ENCODE measurements around the gene SENP3. TPM values are rescaled to one million over a fixed set of nuclear protein-coding genes. Genes with fewer than 3 reads are reported as not detected.

SENP3 gene
- total and polyA plus RNA-seq, 2 experiments from 2014 or later: 35.4 to 61.1 TPM

GRCh38 chr17:7555320-7555948 is 6.3 kb upstream of the SENP3 start:
- TF ChIP-seq CTCF (IDR thresholded peaks at IDR 0.05; ENCODE audit: poor library complexity): no peak
- no peak for TF ChIP-seq EZH2phosphoT487 (IDR thresholded peaks at IDR 0.05; ENCODE audit: low read depth, severe bottlenecking, unreplicated experiment)
- no peak for TF ChIP-seq EZH2 (IDR thresholded peaks at IDR 0.05; ENCODE audit: borderline replicate concordance)
- Histone ChIP-seq H3K79me2 (no peaks in the 10 kb centered on the region), H3K4me2 (no peak overlapping the region), H3K4me1 (ENCODE audit: insufficient read depth) (peaks cover 35% of the 10 kb centered on the region), H3K4me3 (no peak overlapping the region), H2AFZ (no peak overlapping the region), H3K36me3 (replicated peaks; ENCODE audit: insufficient read depth, low read depth) (no peaks in the 10 kb centered on the region), H3K27me3 (no peaks in the 10 kb centered on the region), H4K20me1 (ENCODE audit: insufficient read depth, poor library complexity, severe bottlenecking) (no peaks in the 10 kb centered on the region), H3K9me2 (replicated peaks; ENCODE audit: insufficient read depth) (no peaks in the 10 kb centered on the region), H3K9me3 (ENCODE audit: low read depth) (no peaks in the 10 kb centered on the region), H3K27ac (no peak overlapping the region)
- WGBS (ENCODE audit: low lambda C conversion rate, missing lambda C conversion rate): 74% methylated on average over 10 of the region's 10 CpGs
- no peak for DNase-seq (ENCODE audit: low spot score)

GRCh38 chr17:7556627-7557026 is 5.1 kb upstream of the SENP3 start:
- Histone ChIP-seq H3K4me3 (no peak overlapping the region), H3K4me1 (ENCODE audit: insufficient read depth) (peaks cover 31% of the 10 kb centered on the region), H3K36me3 (replicated peaks; ENCODE audit: insufficient read depth, low read depth) (no peaks in the 10 kb centered on the region), H3K9me3 (ENCODE audit: low read depth) (no peaks in the 10 kb centered on the region), H3K79me2 (no peaks in the 10 kb centered on the region), H3K4me2 (no peak overlapping the region), H3K9me2 (replicated peaks; ENCODE audit: insufficient read depth) (no peaks in the 10 kb centered on the region), H4K20me1 (ENCODE audit: insufficient read depth, poor library complexity, severe bottlenecking) (no peaks in the 10 kb centered on the region), H3K27me3 (no peaks in the 10 kb centered on the region), H3K27ac (no peak overlapping the region), H2AFZ (no peak overlapping the region)
- 86% methylated on average over 11 of the region's 12 CpGs for WGBS (ENCODE audit: low lambda C conversion rate, missing lambda C conversion rate)
- no peak for TF ChIP-seq CTCF (IDR thresholded peaks at IDR 0.05; ENCODE audit: poor library complexity)
- no peak for TF ChIP-seq EZH2 (IDR thresholded peaks at IDR 0.05; ENCODE audit: borderline replicate concordance)
- no peak for TF ChIP-seq EZH2phosphoT487 (IDR thresholded peaks at IDR 0.05; ENCODE audit: low read depth, severe bottlenecking, unreplicated experiment)
- DNase-seq (ENCODE audit: low spot score): no peak

GRCh38 chr17:7557147-7557764 is 4.5 kb upstream of the SENP3 start:
- Histone ChIP-seq H3K4me2 (peak overlapping the region; percentile 73), H3K36me3 (replicated peaks; ENCODE audit: insufficient read depth, low read depth) (no peaks in the 10 kb centered on the region), H4K20me1 (ENCODE audit: insufficient read depth, poor library complexity, severe bottlenecking) (no peaks in the 10 kb centered on the region), H2AFZ (peak overlapping the region; percentile 76), H3K4me1 (ENCODE audit: insufficient read depth) (peaks cover 31% of the 10 kb centered on the region), H3K9me2 (replicated peaks; ENCODE audit: insufficient read depth) (no peaks in the 10 kb centered on the region), H3K4me3 (no peak overlapping the region), H3K27me3 (no peaks in the 10 kb centered on the region), H3K79me2 (peaks cover 3% of the 10 kb centered on the region), H3K27ac (peak overlapping the region; percentile 92), H3K9me3 (ENCODE audit: low read depth) (no peaks in the 10 kb centered on the region)
- WGBS (ENCODE audit: low lambda C conversion rate, missing lambda C conversion rate): 80% methylated on average over 12 of the region's 19 CpGs
- TF ChIP-seq CTCF (IDR thresholded peaks at IDR 0.05; ENCODE audit: poor library complexity) (no peak), EZH2phosphoT487 (IDR thresholded peaks at IDR 0.05; ENCODE audit: low read depth, severe bottlenecking, unreplicated experiment) (no peak), EZH2 (IDR thresholded peaks at IDR 0.05; ENCODE audit: borderline replicate concordance) (no peak)
- no peak for DNase-seq (ENCODE audit: low spot score)
